ENCODE data around the gene LAMC3. TPM values are rescaled to one million over a fixed set of nuclear protein-coding genes. Genes with fewer than 3 reads are reported as not detected.

LAMC3 gene
- total and polyA plus RNA-seq, 7 experiments from 2014 or later, result 0.07 to 9.2 (median 3.5) TPM

DNA sequence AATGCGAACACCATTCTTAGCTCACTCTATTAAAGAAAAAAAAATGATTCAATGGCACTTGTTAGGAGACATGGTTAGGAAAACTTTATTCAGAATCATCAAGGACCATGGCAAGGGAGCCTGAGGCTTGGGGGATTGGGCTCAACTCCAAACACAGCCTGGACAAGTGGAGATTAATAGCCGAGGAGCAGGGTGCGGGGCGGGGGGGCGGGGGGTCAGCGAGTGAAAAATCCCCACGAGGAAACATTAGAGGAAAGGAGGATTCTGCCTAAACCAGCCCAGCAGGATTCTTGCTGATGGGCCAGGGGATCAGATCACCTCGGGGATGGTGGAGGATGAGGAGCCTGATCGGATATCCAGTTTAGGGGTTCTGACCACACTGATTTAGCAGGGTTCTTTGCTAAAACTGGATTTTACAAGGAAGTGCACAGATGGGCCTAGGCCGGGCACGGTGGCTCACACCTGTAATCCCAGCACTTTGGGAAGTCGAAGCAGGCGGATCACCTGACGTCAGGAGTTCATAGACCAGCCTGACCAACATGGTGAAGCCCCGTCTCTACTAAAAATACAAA is 45.6 kb upstream of the LAMC3 start:
- no peaks in the 10 kb centered on the region for H3K4me1 ChIP-seq (ENCODE audit: control insufficient read depth in 2 of 2, insufficient read depth in 2 of 2, low read length in 2 of 2)
- Mint-ChIP-seq H3K4me3 (no peak overlapping the region), H3K27me3 (peaks cover 0 to 7% (median 0%) of the 10 kb centered on the region in 5 donors), H3K9me3 (peaks cover 0 to 10% (median 0%) of the 10 kb centered on the region in 11 donors), H3K4me1 (peaks cover 0 to 5% (median 0%) of the 10 kb centered on the region in 7 donors), H3K36me3 (peaks cover 0 to 5% (median 0%) of the 10 kb centered on the region in 5 donors), H3K27ac (no peak overlapping the region)
- H3K4me3 ChIP-seq (ENCODE audit: low read length), result no peak overlapping the region
- H3K9me3 ChIP-seq (ENCODE audit: control insufficient read depth in 2 of 3, low read length in 3 of 3), result no peaks in the 10 kb centered on the region
- intact Hi-C loops (cut with micrococcal nuclease), result no loop called here
- no peak for DNase-seq
- POLR2A ChIA-PET, result no interaction called here
- H3K27me3 ChIP-seq (ENCODE audit: control insufficient read depth in 2 of 2, insufficient read depth in 2 of 2, low read length in 2 of 2), result no peaks in the 10 kb centered on the region
- no peaks in the 10 kb centered on the region for H3K36me3 ChIP-seq (ENCODE audit: control insufficient read depth in 2 of 3, insufficient read depth in 3 of 3, low read length in 3 of 3)
- CTCF ChIA-PET, result interaction anchor here (1.0 kb wide), 1 partner anchor 9 kb away, joined by 4 read pairs; no protein-coding TSS in a partner anchor
- no peak overlapping the region for H3K27ac ChIP-seq (ENCODE audit: low read depth, low read length)
- ATAC-seq, result no peak

DNA sequence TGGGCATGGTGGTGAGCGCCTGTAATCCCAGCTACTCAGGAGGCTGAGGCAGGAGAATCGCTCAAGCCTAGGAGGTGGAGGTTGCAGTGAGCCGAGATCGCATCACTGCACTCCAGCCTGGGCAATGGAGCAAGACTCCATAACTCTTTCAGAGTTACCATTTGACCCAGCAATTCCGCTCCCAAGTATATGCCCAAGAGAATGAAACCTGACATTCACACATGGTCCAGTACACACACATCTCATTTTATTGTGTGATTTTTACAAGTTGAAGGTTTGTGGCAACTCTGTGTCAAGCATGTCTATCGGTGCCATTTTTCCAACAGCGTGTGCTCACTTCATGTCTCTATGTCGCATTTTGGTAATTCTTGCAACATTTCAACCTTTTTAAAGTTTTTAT is 45.1 kb upstream of the LAMC3 start:
- Mint-ChIP-seq H3K9me3 (peaks cover 0 to 5% (median 0%) of the 10 kb centered on the region in 11 donors), H3K27me3 (peaks cover 0 to 7% (median 0%) of the 10 kb centered on the region in 5 donors), H3K4me1 (peaks cover 0 to 2% (median 0%) of the 10 kb centered on the region in 7 donors), H3K4me3 (no peak overlapping the region), H3K36me3 (peaks cover 0 to 1% (median 0%) of the 10 kb centered on the region in 5 donors), H3K27ac (no peak overlapping the region)
- Histone ChIP-seq H3K27ac (ENCODE audit: low read depth, low read length) (no peak overlapping the region), H3K4me1 (ENCODE audit: control insufficient read depth in 2 of 2, insufficient read depth in 2 of 2, low read length in 2 of 2) (no peaks in the 10 kb centered on the region), H3K4me3 (ENCODE audit: low read length) (no peak overlapping the region), H3K9me3 (ENCODE audit: control insufficient read depth in 2 of 3, low read length in 3 of 3) (no peaks in the 10 kb centered on the region), H3K27me3 (ENCODE audit: control insufficient read depth in 2 of 2, insufficient read depth in 2 of 2, low read length in 2 of 2) (no peaks in the 10 kb centered on the region), H3K36me3 (ENCODE audit: control insufficient read depth in 2 of 3, insufficient read depth in 3 of 3, low read length in 3 of 3) (no peaks in the 10 kb centered on the region)
- intact Hi-C loops (cut with micrococcal nuclease), result no loop called here
- ChIA-PET POLR2A (no interaction called here), CTCF (interaction anchor here (0.7 kb wide), 1 partner anchor 600 kb away, joined by 5 read pairs; no protein-coding TSS in a partner anchor)
- no peak for DNase-seq
- no peak for ATAC-seq

GRCh38 chr9:130965680-130966079 is 43.3 kb upstream of the LAMC3 start:
- Histone ChIP-seq H3K4me1 (ENCODE audit: control insufficient read depth in 2 of 2, insufficient read depth in 2 of 2, low read length in 2 of 2) (no peaks in the 10 kb centered on the region), H3K27ac (ENCODE audit: low read depth, low read length) (no peak overlapping the region), H3K9me3 (ENCODE audit: control insufficient read depth in 2 of 3, low read length in 3 of 3) (no peaks in the 10 kb centered on the region), H3K4me3 (ENCODE audit: low read length) (no peak overlapping the region), H3K27me3 (ENCODE audit: control insufficient read depth in 2 of 2, insufficient read depth in 2 of 2, low read length in 2 of 2) (no peaks in the 10 kb centered on the region), H3K36me3 (ENCODE audit: control insufficient read depth in 2 of 3, insufficient read depth in 3 of 3, low read length in 3 of 3) (no peaks in the 10 kb centered on the region)
- Mint-ChIP-seq H3K9me3 (peaks cover 0 to 2% (median 0%) of the 10 kb centered on the region in 11 donors), H3K27ac (no peak overlapping the region), H3K36me3 (no peaks in the 10 kb centered on the region), H3K27me3 (peaks cover 0 to 7% (median 0%) of the 10 kb centered on the region in 5 donors), H3K4me3 (no peak overlapping the region), H3K4me1 (no peaks in the 10 kb centered on the region)
- intact Hi-C loops (cut with micrococcal nuclease), result no loop called here
- DNase-seq (no peak), ATAC-seq (no peak)
- ChIA-PET CTCF (no interaction called here), POLR2A (no interaction called here)

DNA sequence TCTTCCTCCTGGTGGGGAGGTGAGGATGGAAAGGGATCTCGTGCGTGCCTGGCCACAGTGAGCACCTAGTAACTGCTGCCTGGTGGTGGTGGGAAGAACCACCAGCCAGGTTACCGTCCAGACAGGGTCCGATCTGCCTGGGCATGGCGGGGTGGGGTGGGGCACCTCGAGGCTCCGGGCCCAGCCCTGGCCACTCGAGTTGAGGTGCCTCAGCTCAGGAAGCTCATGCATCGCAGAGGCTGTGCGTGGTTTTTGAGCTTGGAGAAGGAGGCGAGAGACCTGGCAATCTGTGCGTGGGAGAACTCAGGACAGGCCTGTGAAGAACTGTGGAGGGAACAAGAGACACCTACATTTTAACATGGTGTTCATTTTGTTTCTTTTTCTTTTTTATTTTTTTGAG is 38.9 kb upstream of the LAMC3 start:
- Histone ChIP-seq H3K9me3 (ENCODE audit: control insufficient read depth in 2 of 3, low read length in 3 of 3) (no peaks in the 10 kb centered on the region), H3K4me1 (ENCODE audit: control insufficient read depth in 2 of 2, insufficient read depth in 2 of 2, low read length in 2 of 2) (no peaks in the 10 kb centered on the region), H3K27ac (ENCODE audit: low read depth, low read length) (no peak overlapping the region), H3K4me3 (ENCODE audit: low read length) (no peak overlapping the region), H3K36me3 (ENCODE audit: control insufficient read depth in 2 of 3, insufficient read depth in 3 of 3, low read length in 3 of 3) (no peaks in the 10 kb centered on the region), H3K27me3 (ENCODE audit: control insufficient read depth in 2 of 2, insufficient read depth in 2 of 2, low read length in 2 of 2) (no peaks in the 10 kb centered on the region)
- Mint-ChIP-seq H3K9me3 (peaks cover 0 to 2% (median 0%) of the 10 kb centered on the region in 11 donors), H3K27me3 (peaks cover 0 to 25% (median 13%) of the 10 kb centered on the region in 5 donors), H3K36me3 (no peaks in the 10 kb centered on the region), H3K4me1 (no peaks in the 10 kb centered on the region), H3K27ac (no peak overlapping the region), H3K4me3 (no peak overlapping the region)
- DNase-seq (no peak), ATAC-seq (no peak)
- intact Hi-C loops (cut with micrococcal nuclease), result no loop called here
- CTCF ChIA-PET, result no interaction called here
- POLR2A ChIA-PET, result no interaction called here

- peaks cover 0 to 25% (median 13%) of the 10 kb centered on the region in 5 donors for H3K27me3 Mint-ChIP-seq
- H3K4me3 ChIP-seq (ENCODE audit: low read length), result no peak overlapping the region
- H3K4me3 Mint-ChIP-seq, result no peak overlapping the region
- H3K9me3 ChIP-seq (ENCODE audit: control insufficient read depth in 2 of 3, low read length in 3 of 3), result no peaks in the 10 kb centered on the region
- DNase-seq, result no peak
- intact Hi-C loops (cut with micrococcal nuclease), result no loop called here
- ChIA-PET CTCF (no interaction called here), POLR2A (no interaction called here)
- ATAC-seq, result no peak
- H3K9me3 Mint-ChIP-seq, result peaks cover 0 to 2% (median 0%) of the 10 kb centered on the region in 11 donors
- H3K27me3 ChIP-seq (ENCODE audit: control insufficient read depth in 2 of 2, insufficient read depth in 2 of 2, low read length in 2 of 2), result no peaks in the 10 kb centered on the region
- H3K4me1 ChIP-seq (ENCODE audit: control insufficient read depth in 2 of 2, insufficient read depth in 2 of 2, low read length in 2 of 2), result no peaks in the 10 kb centered on the region
- H3K4me1 Mint-ChIP-seq, result no peaks in the 10 kb centered on the region
- H3K36me3 Mint-ChIP-seq, result no peaks in the 10 kb centered on the region
- H3K27ac ChIP-seq (ENCODE audit: low read depth, low read length), result no peak overlapping the region
- H3K27ac Mint-ChIP-seq, result no peak overlapping the region
- no peaks in the 10 kb centered on the region for H3K36me3 ChIP-seq (ENCODE audit: control insufficient read depth in 2 of 3, insufficient read depth in 3 of 3, low read length in 3 of 3)
Measured at GRCh38 chr9:130970855-130971254, 38.1 kb upstream of the LAMC3 start.

DNA sequence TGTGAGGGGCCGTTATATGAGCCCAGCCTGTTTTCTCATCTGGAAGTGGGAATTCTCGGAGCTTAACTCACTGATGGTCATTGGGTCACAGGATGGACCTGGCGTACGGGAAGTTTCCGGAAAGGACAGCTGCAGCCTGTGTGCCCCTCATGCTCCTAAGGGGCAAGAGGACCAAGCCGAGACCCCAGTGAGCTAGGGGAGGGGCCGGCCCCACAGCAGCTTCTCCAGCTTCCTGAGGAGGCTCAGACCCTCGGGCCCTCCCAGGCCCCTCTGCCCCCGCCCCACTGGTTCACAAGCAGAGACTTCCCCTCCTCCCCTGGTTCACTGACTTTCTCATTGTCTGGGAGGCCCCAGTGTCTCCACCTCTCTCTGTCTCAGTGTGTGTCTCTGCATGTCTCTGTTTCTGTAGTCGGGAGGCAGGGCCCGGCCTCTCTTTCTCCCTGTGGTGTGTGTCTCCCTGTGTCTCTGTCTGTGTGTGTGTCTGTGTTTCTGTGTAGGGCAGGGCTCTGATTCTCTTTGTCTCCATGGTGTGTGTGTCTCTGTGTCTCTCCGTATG is 37.6 kb upstream of the LAMC3 start:
- Mint-ChIP-seq H3K4me3 (peak overlapping the region in 1 of 10 donors; percentile 0), H3K9me3 (peaks cover 0 to 2% (median 0%) of the 10 kb centered on the region in 11 donors), H3K4me1 (no peaks in the 10 kb centered on the region), H3K27me3 (peaks cover 0 to 25% (median 13%) of the 10 kb centered on the region in 5 donors), H3K36me3 (no peaks in the 10 kb centered on the region), H3K27ac (no peak overlapping the region)
- Histone ChIP-seq H3K4me1 (ENCODE audit: control insufficient read depth in 2 of 2, insufficient read depth in 2 of 2, low read length in 2 of 2) (no peaks in the 10 kb centered on the region), H3K36me3 (ENCODE audit: control insufficient read depth in 2 of 3, insufficient read depth in 3 of 3, low read length in 3 of 3) (no peaks in the 10 kb centered on the region), H3K27ac (ENCODE audit: low read depth, low read length) (no peak overlapping the region), H3K9me3 (ENCODE audit: control insufficient read depth in 2 of 3, low read length in 3 of 3) (no peaks in the 10 kb centered on the region), H3K4me3 (ENCODE audit: low read length) (no peak overlapping the region), H3K27me3 (ENCODE audit: control insufficient read depth in 2 of 2, insufficient read depth in 2 of 2, low read length in 2 of 2) (no peaks in the 10 kb centered on the region)
- CTCF ChIA-PET, result no interaction called here
- POLR2A ChIA-PET, result no interaction called here
- ATAC-seq (no peak), DNase-seq (no peak)
- intact Hi-C loops (cut with micrococcal nuclease), result no loop called here
